NCI-H1105 (cell line): ENCODE results near the gene GCK.

ENCODE experiments used
- DNase-seq: peaks from one replicate; lab custom pipeline; 2025; lab: John Stamatoyannopoulos, UW

The GCK gene

GRCh38 chr7:44222776-44223261, 33.6 kb upstream of the GCK start:
- no peak for DNase-seq

- no peak for DNase-seq
These were observed 32.8 kb upstream of the GCK start for GRCh38 chr7:44222074-44222473.

GRCh38 chr7:44221231-44221791, 32.1 kb upstream of the GCK start:
- no peak for DNase-seq

- no peak for DNase-seq
These were observed 31.3 kb upstream of the GCK start for GRCh38 chr7:44220358-44221112.

GRCh38 chr7:44220046-44220357, 30.8 kb upstream of the GCK start:
- DNase-seq, result no peak

- DNase-seq, result no peak
These were observed 30.3 kb upstream of the GCK start for GRCh38 chr7:44219371-44220045.

GRCh38 chr7:44218418-44219201, 29.4 kb upstream of the GCK start:
- no peak for DNase-seq

- no peak for DNase-seq
These were observed 28.7 kb upstream of the GCK start for GRCh38 chr7:44217852-44218402.

- no peak for DNase-seq
These were observed 28.0 kb upstream of the GCK start for GRCh38 chr7:44217223-44217714.

GRCh38 chr7:44216521-44217222, 27.4 kb upstream of the GCK start:
- no peak for DNase-seq

- peak; percentile 70 for DNase-seq
These were observed 26.8 kb upstream of the GCK start for GRCh38 chr7:44216019-44216418.

GRCh38 chr7:44215531-44215930, 26.3 kb upstream of the GCK start:
- DNase-seq, result peak; percentile 26

GRCh38 chr7:44213877-44214388, 24.7 kb upstream of the GCK start:
- DNase-seq, result no peak

- no peak for DNase-seq
These were observed 24.1 kb upstream of the GCK start for GRCh38 chr7:44213206-44213876.

- DNase-seq, result no peak
These were observed 23.4 kb upstream of the GCK start for GRCh38 chr7:44212581-44213184.

GRCh38 chr7:44212018-44212417, 22.8 kb upstream of the GCK start:
- DNase-seq, result no peak

- no peak for DNase-seq
These were observed 22.0 kb upstream of the GCK start for GRCh38 chr7:44211126-44211675.

- no peak for DNase-seq
These were observed 20.9 kb upstream of the GCK start for GRCh38 chr7:44210107-44210506.

GRCh38 chr7:44208085-44208484, 18.8 kb upstream of the GCK start:
- DNase-seq, result no peak

- DNase-seq, result no peak
These were observed 16.8 kb upstream of the GCK start for GRCh38 chr7:44206008-44206407.
